Thymus (tissue), 11 donors: Measurements from ENCODE around the gene PRRT1. TPM values are rescaled to one million over a fixed set of nuclear protein-coding genes. Genes with fewer than 3 reads are reported as not detected.
"Not testable (repeated sequence)": the region's sequence is repeated elsewhere in the genome, so short reads cannot be mapped to it uniquely, and the experiment has no call there.

Source experiments
- DNase-seq, 9 donors: peaks; one replicate each; pipeline ENCODE4 v3.0.0-alpha.2; 2013; ENCODE audit warnings: low spot score in 9 of 9, low read depth in 6 of 9, missing footprints in 1 of 9
- H3K27ac ChIP-seq, 2 donors: one replicate each; pipeline ENCODE4 v1.5.1; 2013; ENCODE audit warnings: control low read depth in 1 of 2, low read depth in 1 of 2, low read length in 1 of 2, mild to moderate bottlenecking in 1 of 2, moderate library complexity in 1 of 2
- H3K27me3 ChIP-seq, 2 donors: one replicate each; pipeline ENCODE4 v1.5.1; 2013; ENCODE audit warnings: low read length in 1 of 2; ENCODE audit not compliant: control insufficient read depth in 2 of 2, insufficient read depth in 1 of 2
- H3K36me3 ChIP-seq, 2 donors: one replicate each; pipeline ENCODE4 v1.5.1; 2013; ENCODE audit warnings: low read length in 1 of 2, mild to moderate bottlenecking in 1 of 2, moderate library complexity in 1 of 2; ENCODE audit not compliant: control insufficient read depth in 2 of 2, insufficient read depth in 2 of 2
- H3K4me1 ChIP-seq, 2 donors: one replicate each; pipeline ENCODE4 v1.5.1; 2013; ENCODE audit warnings: low read length in 2 of 2; ENCODE audit not compliant: control insufficient read depth in 2 of 2, insufficient read depth in 2 of 2
- H3K4me3 ChIP-seq, 2 donors: one replicate each; pipeline ENCODE4 v1.5.1; 2013; ENCODE audit warnings: low read length in 2 of 2, control low read depth in 1 of 2, mild to moderate bottlenecking in 1 of 2
- H3K9me3 ChIP-seq, 2 donors: one replicate each; pipeline ENCODE4 v1.5.1; 2013; ENCODE audit warnings: low read length in 1 of 2, mild to moderate bottlenecking in 1 of 2; ENCODE audit not compliant: control insufficient read depth in 2 of 2, insufficient read depth in 1 of 2
- WGBS: extraction: QIAGEN DNeasy Blood & Tissue Kit; methylation state at CpG from one replicate; pipeline ENCODE4 v1.1.7; 2013; 5-methylcytosine and 5-hydroxymethylcytosine counted together
- polyA plus RNA-seq: library from polyadenylated mRNA; stranded (reverse); fragments of 200-250 nt; gene quantifications from one replicate; pipeline ENCODE4 v1.2.3, GENCODE V29; 2013
- total RNA-seq: library from RNA; stranded (reverse); fragments of 120-200 nt; gene quantifications from one replicate; pipeline ENCODE4 v1.2.4, GENCODE V29; 2013
- donor health status: healthy.

The PRRT1 gene
- total and polyA plus RNA-seq, 2 donors = 6.1 TPM; not detected in 1

DNA sequence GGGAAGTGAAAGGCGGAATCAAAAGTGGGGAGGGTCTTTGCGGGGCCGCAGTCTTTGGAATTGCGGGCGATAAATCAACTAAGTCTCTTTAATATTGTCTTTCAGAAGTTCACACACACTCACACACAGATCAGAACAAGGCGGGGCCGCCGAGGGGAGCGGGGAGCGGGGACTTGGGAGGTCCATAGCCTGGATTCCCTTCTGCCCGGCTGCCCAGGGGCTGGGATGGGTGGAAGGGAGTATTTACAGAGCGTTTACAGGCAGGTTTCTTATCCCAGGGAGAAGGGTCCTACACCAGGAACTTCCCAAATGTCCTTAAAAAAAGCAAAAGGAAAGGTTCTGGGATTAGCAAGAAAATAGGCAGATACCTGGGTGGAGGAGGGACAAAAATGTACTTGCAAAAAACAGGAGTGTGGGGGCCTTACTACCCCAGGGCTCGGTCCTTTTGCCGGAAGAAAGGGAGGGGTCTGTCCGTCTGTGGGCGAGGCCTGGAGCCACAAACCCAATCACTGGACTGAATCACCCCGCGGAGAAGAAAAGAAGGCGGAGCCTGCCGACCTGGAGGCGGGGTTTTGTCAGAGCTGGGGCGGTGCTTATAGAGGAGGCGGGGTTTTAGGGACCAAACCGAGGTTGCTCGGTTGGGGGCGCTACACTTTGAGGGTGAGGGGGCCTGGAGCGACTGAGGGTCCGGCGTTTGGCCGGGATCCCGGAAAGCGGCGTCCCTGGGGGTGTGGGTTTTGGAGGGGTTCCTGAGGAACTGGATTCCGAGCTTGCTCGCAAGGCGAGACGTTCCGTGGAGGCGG lies 3.2 kb downstream of the PRRT1 start:
- Histone ChIP-seq H3K4me3 (peak overlapping the region; percentile 8 to 28), H3K27ac (no peak overlapping the region), H3K9me3 (peaks cover 3 to 16% of the 10 kb centered on the region in 2 donors), H3K27me3 (peaks cover 42 to 86% of the 10 kb centered on the region in 2 donors), H3K4me1 (peaks cover 10 to 47% of the 10 kb centered on the region in 2 donors), H3K36me3 (no peaks in the 10 kb centered on the region)
- peak in 1 of 9 donors; percentile 45 for DNase-seq
- 8% methylated on average over 39 of the region's 39 CpGs for WGBS

DNA sequence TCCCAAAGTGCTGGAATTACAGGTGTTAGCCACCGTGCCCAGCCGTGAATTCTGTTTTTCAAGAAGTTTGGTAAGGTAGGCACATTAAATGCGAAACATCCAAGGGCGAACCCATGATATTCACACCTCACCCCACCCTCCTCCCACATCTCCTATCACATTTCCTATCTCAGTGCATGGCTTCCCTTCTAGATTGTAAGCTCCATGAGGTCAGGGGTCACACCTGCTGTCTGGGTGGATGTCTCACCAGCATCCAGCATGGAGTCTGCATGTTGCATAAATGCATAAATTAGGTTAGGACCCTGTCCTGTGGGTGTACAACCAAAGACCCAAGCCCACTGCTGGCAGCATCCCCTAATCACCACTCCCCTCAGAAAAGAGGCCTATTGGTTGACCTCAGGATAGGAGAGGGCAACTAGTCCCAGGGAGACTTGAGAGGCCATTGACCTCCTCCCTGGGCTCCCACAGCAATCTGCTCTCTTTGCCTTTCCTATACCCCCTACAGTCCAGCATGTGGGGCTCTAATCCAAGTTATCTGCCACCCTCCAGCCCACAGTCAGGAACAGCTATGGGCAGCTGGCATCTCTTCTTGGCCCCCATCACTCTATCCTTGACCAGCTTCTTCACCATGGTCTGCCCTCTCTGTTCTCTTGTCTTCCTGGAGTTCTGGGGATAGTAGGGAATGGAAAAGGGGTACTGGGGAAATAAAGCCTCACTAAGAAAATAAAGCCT lies 4.2 kb downstream of the PRRT1 start:
- Histone ChIP-seq H3K4me1 (peaks cover 8 to 38% of the 10 kb centered on the region in 2 donors), H3K4me3 (no peak overlapping the region), H3K36me3 (no peaks in the 10 kb centered on the region), H3K27ac (no peak overlapping the region), H3K27me3 (peaks cover 42 to 76% of the 10 kb centered on the region in 2 donors), H3K9me3 (peaks cover 3 to 16% of the 10 kb centered on the region in 2 donors)
- WGBS = 99% methylated on average over 4 of the region's 4 CpGs
- no peak for DNase-seq

DNA sequence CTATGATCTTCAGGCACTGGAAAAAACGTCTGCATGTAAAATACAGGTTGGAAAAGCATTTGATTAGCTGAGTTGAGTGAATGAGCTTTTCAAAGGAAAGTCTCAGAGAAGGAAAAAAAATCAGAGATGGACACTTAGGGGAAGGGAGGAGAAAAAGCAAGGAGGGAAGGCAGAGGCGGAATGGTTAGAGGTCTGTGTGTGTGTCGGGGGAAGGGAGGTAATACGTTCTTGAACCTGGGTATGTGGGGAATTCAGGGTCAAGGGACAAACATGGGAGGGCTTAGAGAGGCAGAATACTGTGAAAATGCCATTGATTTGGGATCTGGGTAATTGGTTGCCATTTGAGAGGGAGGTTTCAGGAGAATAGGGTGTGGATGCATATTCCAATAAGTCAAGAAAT lies 5.1 kb downstream of the PRRT1 start:
- Histone ChIP-seq H3K9me3 (peaks cover 3 to 16% of the 10 kb centered on the region in 2 donors), H3K27me3 (peaks cover 40 to 74% of the 10 kb centered on the region in 2 donors), H3K4me1 (peaks cover 2 to 29% of the 10 kb centered on the region in 2 donors), H3K27ac (no peak overlapping the region), H3K36me3 (no peaks in the 10 kb centered on the region), H3K4me3 (no peak overlapping the region)
- no peak for DNase-seq
- 71% methylated on average over 4 of the region's 4 CpGs for WGBS

DNA sequence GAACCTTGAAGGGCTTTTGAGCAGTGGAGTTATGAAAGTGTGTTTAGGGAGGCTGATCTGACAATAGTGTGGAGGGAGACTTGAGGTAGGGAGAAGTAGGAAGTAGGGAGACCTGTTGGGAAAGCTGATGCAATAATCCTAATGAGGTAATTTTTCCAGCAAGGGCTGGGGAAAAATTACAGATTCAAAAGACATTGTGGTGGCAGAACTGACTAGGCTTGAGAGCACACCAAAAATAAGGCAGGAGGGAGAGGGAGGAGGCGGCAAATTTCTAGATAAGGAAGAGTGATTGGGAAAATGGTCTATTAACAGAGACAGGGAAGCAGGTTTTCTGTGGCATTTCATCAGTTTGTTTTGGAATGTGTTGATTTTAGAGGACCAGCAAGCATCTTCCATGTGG lies 5.5 kb downstream of the PRRT1 start:
- Histone ChIP-seq H3K36me3 (no peaks in the 10 kb centered on the region), H3K9me3 (peaks cover 3 to 16% of the 10 kb centered on the region in 2 donors), H3K4me1 (peaks cover 2 to 25% of the 10 kb centered on the region in 2 donors), H3K4me3 (no peak overlapping the region), H3K27ac (no peak overlapping the region), H3K27me3 (peaks cover 39 to 72% of the 10 kb centered on the region in 2 donors)
- no peak for DNase-seq
- WGBS = 98% methylated on average over 1 of the region's 1 CpG

DNA sequence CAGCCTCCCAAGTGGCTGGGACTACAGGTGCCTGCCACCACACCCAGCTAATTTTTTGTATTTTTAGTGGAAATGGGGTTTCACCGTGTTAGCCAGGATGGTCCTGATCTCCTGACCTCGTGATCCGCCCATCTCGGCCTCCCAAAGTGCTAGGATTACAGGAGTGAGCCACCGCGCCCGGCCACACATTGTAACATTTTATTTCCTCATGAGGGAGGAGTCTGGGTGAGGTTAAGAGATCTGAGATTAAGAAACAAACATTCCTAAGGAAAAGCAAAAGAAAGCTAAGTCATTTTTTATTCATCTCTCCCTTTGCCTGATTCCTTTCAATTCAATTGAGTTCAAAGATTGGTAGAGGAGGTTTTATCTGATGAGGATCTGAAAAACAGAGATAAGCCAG lies 7.5 kb downstream of the PRRT1 start:
- not testable (repeated sequence) for H3K27ac ChIP-seq, DNase-seq, H3K4me3 ChIP-seq, H3K36me3 ChIP-seq
- WGBS = 96% methylated on average over 7 of the region's 7 CpGs
- H3K9me3 ChIP-seq = peaks cover 3 to 11% of the 10 kb centered on the region in 2 donors
- H3K27me3 ChIP-seq = peaks cover 20 to 51% of the 10 kb centered on the region in 2 donors
- peaks cover 0 to 13% of the 10 kb centered on the region in 2 donors for H3K4me1 ChIP-seq

DNA sequence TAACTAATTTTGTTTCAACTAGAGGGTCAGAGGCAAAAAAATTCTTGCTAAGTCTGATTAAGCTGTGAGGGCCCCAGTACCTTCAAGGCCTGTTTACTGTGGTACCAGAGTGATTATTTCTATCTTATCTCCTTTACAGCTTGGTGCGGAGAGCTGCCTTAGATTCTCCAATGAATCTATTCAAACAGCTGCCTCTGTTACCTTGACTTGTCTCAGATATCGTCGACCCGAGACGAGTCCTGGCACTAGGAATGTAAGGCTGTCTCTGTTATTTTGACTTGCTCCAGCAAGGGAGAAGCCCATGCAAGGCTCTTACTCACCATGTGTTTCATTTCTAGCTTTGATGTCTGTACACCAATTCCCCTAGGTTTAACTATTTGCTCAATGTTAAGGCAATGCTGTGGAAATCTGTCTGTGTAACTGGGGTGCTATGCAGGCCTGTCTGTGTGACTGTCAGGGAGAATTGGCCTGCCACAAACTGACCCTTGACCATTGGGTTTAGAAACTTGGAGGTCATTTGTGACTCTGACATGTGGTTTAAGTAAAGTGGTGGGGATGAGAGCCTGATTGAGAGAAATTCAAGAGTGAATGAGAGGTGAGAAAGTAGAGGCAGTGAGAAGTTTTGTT lies 11.2 kb downstream of the PRRT1 start:
- 93% methylated on average over 5 of the region's 5 CpGs for WGBS
- DNase-seq = no peak

DNA sequence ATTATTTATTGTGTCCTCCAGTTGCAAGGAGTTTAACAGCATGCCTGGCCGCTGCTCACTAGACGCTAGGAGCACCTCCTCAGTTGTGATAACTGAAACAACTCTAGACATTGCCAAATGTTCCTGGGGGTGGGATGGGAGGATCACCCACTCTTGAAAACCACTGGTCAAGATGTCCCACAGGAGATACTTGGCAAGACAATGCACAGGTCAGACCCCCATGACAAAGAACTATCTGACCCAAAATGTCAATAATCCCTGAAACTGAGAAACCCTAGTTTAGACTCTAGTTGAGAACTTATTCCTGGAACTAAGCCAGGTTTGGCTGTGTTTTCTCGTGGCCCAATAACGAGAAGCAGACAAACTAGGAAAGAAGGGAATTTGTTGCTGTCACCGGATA lies 12.1 kb downstream of the PRRT1 start:
- 92% methylated on average over 5 of the region's 5 CpGs for WGBS
- Histone ChIP-seq H3K9me3 (no peaks in the 10 kb centered on the region), H3K27me3 (peaks cover 0 to 29% of the 10 kb centered on the region in 2 donors), H3K36me3 (no peaks in the 10 kb centered on the region), H3K27ac (no peak overlapping the region), H3K4me3 (no peak overlapping the region), H3K4me1 (no peaks in the 10 kb centered on the region)
- DNase-seq = no peak

More for the DNA sequence above, 11.2 kb downstream of the PRRT1 start:
- Histone ChIP-seq H3K36me3 (no peaks in the 10 kb centered on the region), H3K4me3 (no peak overlapping the region), H3K27ac (no peak overlapping the region), H3K9me3 (no peaks in the 10 kb centered on the region), H3K4me1 (no peaks in the 10 kb centered on the region), H3K27me3 (peaks cover 0 to 31% of the 10 kb centered on the region in 2 donors)

DNA sequence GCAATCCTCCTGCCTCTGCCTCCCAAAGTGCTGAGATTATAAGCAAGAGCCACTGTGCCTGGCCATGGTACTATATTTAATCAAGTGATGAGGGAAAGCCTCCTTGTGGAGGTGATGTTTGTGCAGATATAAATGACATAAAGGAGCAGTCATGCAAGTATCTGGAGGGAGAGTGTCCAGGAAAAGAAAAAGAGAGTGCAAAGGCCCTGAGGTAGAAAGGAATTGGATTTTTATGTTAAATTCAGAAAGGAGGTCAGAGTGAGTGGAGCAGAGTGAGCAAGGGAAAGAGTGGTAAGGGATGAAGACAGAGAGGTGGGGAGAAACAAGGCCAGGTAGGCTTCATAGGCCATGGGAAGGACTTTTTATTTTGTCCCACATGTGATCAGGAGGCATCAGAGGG lies 14.3 kb downstream of the PRRT1 start:
- no peak overlapping the region for H3K27ac ChIP-seq
- DNase-seq = no peak
- H3K36me3 ChIP-seq = no peaks in the 10 kb centered on the region
- no peaks in the 10 kb centered on the region for H3K4me1 ChIP-seq
- H3K27me3 ChIP-seq = peaks cover 0 to 37% of the 10 kb centered on the region in 2 donors
- H3K9me3 ChIP-seq = no peaks in the 10 kb centered on the region
- no peak overlapping the region for H3K4me3 ChIP-seq

DNA sequence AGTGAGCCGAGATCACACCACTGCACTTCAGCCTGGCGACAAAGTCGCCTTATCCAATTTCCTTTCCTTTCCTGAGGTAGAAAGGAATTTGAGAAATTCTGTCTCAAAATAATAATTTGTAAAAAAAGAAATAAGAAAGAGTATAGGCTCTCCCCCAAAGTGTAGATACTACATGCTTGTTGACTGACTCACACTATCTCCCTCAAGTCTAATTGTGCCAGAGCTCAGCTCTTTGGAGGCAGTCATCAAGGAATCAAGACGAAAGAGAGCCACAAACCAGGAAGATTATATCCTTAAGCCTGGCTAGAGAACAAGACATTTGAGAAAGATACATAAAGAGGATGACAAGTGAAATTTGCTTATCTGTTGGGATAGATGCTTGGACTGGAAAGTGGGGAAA lies 18.0 kb downstream of the PRRT1 start:
- no peaks in the 10 kb centered on the region for H3K9me3 ChIP-seq
- WGBS = 94% methylated on average over 4 of the region's 4 CpGs
- DNase-seq = no peak

More for the DNA sequence above, 18.0 kb downstream of the PRRT1 start:
- Histone ChIP-seq H3K36me3 (no peaks in the 10 kb centered on the region), H3K4me1 (peaks cover 9 to 14% of the 10 kb centered on the region in 2 donors), H3K27me3 (peaks cover 0 to 31% of the 10 kb centered on the region in 2 donors), H3K4me3 (no peak overlapping the region), H3K27ac (no peak overlapping the region)
